ENCODE data around the gene TMEM45A.

The TMEM45A gene

GRCh38 chr3:100615684-100616083 is 123.3 kb downstream of the TMEM45A start:
- DNase-seq (ENCODE audit: low spot score), result peak; percentile 45

GRCh38 chr3:100621251-100621650 is 128.8 kb downstream of the TMEM45A start:
- no peak for DNase-seq (ENCODE audit: low spot score)
